ENCODE results near the gene BCL11B. TPM values are rescaled to one million over a fixed set of nuclear protein-coding genes. Genes with fewer than 3 reads are reported as not detected.

Gene BCL11B
- total RNA-seq, 1 donor from 2014 or later, result 1.0 TPM

GRCh38 chr14:99224948-99225347 lies 47.0 kb downstream of the BCL11B start:
- no peaks in the 10 kb centered on the region for H3K4me1 Mint-ChIP-seq (ENCODE audit: unreplicated experiment)
- H3K27me3 Mint-ChIP-seq (ENCODE audit: unreplicated experiment), result no peaks in the 10 kb centered on the region

GRCh38 chr14:99224116-99224910 lies 47.7 kb downstream of the BCL11B start:
- DNase-seq (ENCODE audit: low spot score), result no peak
- H3K9me3 Mint-ChIP-seq (ENCODE audit: unreplicated experiment), result no peaks in the 10 kb centered on the region
- no peaks in the 10 kb centered on the region for H3K27me3 Mint-ChIP-seq (ENCODE audit: unreplicated experiment)
- no peaks in the 10 kb centered on the region for H3K4me1 Mint-ChIP-seq (ENCODE audit: unreplicated experiment)
- TF ChIP-seq, protein P1, sequence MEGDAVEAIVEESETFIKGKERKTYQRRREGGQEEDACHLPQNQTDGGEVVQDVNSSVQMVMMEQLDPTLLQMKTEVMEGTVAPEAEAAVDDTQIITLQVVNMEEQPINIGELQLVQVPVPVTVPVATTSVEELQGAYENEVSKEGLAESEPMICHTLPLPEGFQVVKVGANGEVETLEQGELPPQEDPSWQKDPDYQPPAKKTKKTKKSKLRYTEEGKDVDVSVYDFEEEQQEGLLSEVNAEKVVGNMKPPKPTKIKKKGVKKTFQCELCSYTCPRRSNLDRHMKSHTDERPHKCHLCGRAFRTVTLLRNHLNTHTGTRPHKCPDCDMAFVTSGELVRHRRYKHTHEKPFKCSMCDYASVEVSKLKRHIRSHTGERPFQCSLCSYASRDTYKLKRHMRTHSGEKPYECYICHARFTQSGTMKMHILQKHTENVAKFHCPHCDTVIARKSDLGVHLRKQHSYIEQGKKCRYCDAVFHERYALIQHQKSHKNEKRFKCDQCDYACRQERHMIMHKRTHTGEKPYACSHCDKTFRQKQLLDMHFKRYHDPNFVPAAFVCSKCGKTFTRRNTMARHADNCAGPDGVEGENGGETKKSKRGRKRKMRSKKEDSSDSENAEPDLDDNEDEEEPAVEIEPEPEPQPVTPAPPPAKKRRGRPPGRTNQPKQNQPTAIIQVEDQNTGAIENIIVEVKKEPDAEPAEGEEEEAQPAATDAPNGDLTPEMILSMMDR (IDR thresholded peaks at IDR 0.05; ENCODE audit: unreplicated experiment), result no peak
- no peak overlapping the region for H3K27ac Mint-ChIP-seq (ENCODE audit: unreplicated experiment)
- no peak overlapping the region for H3K4me3 Mint-ChIP-seq (ENCODE audit: unreplicated experiment)
- no peaks in the 10 kb centered on the region for H3K36me3 Mint-ChIP-seq (ENCODE audit: low read depth, unreplicated experiment)

More at GRCh38 chr14:99224948-99225347, 47.0 kb downstream of the BCL11B start:
- H3K36me3 Mint-ChIP-seq (ENCODE audit: low read depth, unreplicated experiment), result no peaks in the 10 kb centered on the region
- no peak overlapping the region for H3K4me3 Mint-ChIP-seq (ENCODE audit: unreplicated experiment)
- TF ChIP-seq, protein P1 (IDR thresholded peaks at IDR 0.05; ENCODE audit: unreplicated experiment), result no peak
- no peak overlapping the region for H3K27ac Mint-ChIP-seq (ENCODE audit: unreplicated experiment)
- no peak for DNase-seq (ENCODE audit: low spot score)
- H3K9me3 Mint-ChIP-seq (ENCODE audit: unreplicated experiment), result no peaks in the 10 kb centered on the region

DNA sequence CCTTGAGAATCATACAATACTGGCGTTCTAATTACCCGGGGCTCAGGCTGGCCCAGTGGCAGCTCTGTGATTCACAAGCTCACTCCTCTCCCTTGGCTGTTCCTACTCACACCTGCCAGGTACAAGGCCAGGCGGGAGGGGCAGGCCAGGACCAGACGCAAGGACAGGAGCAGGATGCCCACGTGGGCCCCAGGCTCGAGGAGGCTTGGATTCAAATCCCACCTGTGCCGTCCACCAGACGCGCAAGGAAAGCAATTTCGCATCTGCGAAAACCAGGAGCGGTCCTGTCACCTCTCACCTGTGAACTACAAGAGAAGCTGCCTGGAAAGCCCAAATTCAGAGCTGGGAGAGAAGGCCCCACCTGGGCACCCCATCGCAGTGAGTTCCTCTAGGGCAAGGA lies 50.6 kb downstream of the BCL11B start:
- peaks cover 3% of the 10 kb centered on the region for H3K27me3 Mint-ChIP-seq (ENCODE audit: unreplicated experiment)
- no peak overlapping the region for H3K27ac Mint-ChIP-seq (ENCODE audit: unreplicated experiment)
- H3K4me3 Mint-ChIP-seq (ENCODE audit: unreplicated experiment), result no peak overlapping the region
- no peak for DNase-seq (ENCODE audit: low spot score)
- no peaks in the 10 kb centered on the region for H3K4me1 Mint-ChIP-seq (ENCODE audit: unreplicated experiment)
- no peaks in the 10 kb centered on the region for H3K36me3 Mint-ChIP-seq (ENCODE audit: low read depth, unreplicated experiment)
- no peaks in the 10 kb centered on the region for H3K9me3 Mint-ChIP-seq (ENCODE audit: unreplicated experiment)
- TF ChIP-seq, protein P1 (IDR thresholded peaks at IDR 0.05; ENCODE audit: unreplicated experiment), result no peak

- Mint-ChIP-seq H3K4me1 (ENCODE audit: unreplicated experiment) (no peaks in the 10 kb centered on the region), H3K27ac (ENCODE audit: unreplicated experiment) (no peak overlapping the region), H3K9me3 (ENCODE audit: unreplicated experiment) (no peaks in the 10 kb centered on the region), H3K4me3 (ENCODE audit: unreplicated experiment) (no peak overlapping the region), H3K27me3 (ENCODE audit: unreplicated experiment) (peaks cover 5% of the 10 kb centered on the region), H3K36me3 (ENCODE audit: low read depth, unreplicated experiment) (no peaks in the 10 kb centered on the region)
- TF ChIP-seq, protein P1 (IDR thresholded peaks at IDR 0.05; ENCODE audit: unreplicated experiment), result no peak
- DNase-seq (ENCODE audit: low spot score), result no peak
Measured at GRCh38 chr14:99217066-99217955, 54.7 kb downstream of the BCL11B start.

Data from endothelial cell (in vitro differentiated cells).